Measurements from ENCODE around the gene VWA3A.
"Not testable (repeated sequence)": the region's sequence is repeated elsewhere in the genome, so short reads cannot be mapped to it uniquely, and the experiment has no call there.

VWA3A gene

GRCh38 chr16:22195695-22196558 lies 103.6 kb downstream of the VWA3A start:
- DNase-seq (ENCODE audit: low read depth in 2 of 2, low spot score in 1 of 2) = peak; percentile 79 to 87

- DNase-seq (ENCODE audit: low read depth in 2 of 2, low spot score in 1 of 2) = not testable (repeated sequence)
Measured at GRCh38 chr16:22196559-22197168, 104.3 kb downstream of the VWA3A start.

- DNase-seq (ENCODE audit: low read depth in 2 of 2, low spot score in 1 of 2) = no peak
Measured at GRCh38 chr16:22198547-22199293, 106.4 kb downstream of the VWA3A start.

DNA sequence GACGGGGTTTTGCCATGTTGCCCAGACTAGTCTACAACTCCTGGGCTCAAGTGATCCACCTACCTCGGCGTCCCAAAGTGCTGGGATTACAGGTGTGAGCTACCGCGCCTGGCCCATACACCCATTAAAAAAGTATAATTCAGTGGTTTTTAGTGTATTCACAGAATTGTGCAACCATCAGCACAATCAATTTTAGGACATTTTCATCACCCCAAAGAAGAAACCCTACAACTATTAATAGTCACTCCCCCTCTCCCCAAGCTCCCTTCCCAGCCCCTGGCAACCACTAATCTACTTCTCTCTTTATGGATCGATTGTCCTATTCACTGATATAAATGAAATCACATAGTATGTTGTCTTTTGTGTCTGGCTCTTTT lies 109.9 kb downstream of the VWA3A start:
- DNase-seq (ENCODE audit: low read depth in 2 of 2, low spot score in 1 of 2) = no peak

DNA sequence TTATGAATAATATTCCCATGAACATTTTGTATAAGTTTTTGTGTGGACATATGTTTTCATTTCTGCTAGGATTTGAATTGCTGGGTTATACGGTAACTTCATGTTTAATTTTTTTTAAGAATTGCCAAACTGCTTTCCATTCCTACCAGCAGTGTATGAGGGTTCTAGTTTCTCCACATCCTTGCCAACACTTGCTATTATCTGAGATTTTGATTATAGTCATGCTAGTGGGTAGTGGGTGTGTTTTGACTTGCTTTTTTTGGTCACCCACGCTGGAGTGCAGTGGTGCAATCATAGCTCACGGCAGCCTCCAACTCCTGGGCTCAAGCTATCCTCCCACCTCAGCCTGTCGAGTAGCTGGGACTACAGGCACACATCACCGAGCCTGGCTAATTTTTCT lies 110.8 kb downstream of the VWA3A start:
- no peak for DNase-seq (ENCODE audit: low read depth in 2 of 2, low spot score in 1 of 2)

DNA sequence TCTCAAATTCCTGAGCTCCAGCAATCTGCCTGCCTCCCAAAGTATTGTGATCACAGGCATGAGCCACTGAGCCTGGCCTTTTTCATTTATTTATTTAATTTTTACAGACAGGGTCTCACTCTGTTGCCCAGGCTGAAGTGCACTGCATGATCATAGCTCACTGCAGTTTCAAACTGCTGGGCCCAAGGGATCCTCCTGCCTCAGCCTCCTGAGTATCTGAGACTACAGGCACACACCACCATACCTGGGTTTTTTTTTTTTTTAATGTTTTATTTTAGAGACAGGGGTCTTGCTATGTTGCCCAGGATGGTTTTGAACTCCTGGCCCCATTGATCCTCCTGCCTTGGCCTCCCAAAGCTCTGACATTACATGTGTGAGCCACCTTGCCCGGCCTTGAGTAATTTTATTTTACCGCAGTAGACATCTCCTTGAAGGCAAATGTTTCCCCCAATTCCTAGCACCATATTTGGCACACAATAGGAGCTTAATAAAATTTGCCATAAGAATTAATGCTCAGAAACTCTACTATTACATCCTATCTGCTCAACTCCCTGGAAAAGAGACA lies 111.8 kb downstream of the VWA3A start:
- DNase-seq (ENCODE audit: low read depth in 2 of 2, low spot score in 1 of 2) = no peak

DNA sequence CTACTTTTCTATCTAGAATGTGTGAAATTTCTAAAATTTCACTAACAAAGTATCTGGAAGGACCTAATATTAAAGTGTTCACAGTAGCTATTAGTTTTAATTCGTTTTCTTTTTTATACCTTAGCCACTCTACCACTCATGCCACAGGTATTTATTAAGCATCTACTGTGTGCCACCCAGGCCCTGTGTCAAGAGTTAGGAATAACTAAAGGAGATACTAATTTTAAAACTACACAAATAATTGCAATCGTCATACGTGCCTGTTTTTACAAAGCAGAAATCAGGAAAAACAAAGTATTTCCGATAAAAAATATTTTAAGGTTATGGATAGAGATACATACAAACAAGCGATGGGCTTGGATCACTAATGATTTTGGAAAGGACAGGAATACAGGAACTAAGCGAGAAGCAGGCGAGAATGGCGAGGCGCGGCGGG lies 113.3 kb downstream of the VWA3A start:
- DNase-seq (ENCODE audit: low read depth in 2 of 2, low spot score in 1 of 2) = no peak

DNA sequence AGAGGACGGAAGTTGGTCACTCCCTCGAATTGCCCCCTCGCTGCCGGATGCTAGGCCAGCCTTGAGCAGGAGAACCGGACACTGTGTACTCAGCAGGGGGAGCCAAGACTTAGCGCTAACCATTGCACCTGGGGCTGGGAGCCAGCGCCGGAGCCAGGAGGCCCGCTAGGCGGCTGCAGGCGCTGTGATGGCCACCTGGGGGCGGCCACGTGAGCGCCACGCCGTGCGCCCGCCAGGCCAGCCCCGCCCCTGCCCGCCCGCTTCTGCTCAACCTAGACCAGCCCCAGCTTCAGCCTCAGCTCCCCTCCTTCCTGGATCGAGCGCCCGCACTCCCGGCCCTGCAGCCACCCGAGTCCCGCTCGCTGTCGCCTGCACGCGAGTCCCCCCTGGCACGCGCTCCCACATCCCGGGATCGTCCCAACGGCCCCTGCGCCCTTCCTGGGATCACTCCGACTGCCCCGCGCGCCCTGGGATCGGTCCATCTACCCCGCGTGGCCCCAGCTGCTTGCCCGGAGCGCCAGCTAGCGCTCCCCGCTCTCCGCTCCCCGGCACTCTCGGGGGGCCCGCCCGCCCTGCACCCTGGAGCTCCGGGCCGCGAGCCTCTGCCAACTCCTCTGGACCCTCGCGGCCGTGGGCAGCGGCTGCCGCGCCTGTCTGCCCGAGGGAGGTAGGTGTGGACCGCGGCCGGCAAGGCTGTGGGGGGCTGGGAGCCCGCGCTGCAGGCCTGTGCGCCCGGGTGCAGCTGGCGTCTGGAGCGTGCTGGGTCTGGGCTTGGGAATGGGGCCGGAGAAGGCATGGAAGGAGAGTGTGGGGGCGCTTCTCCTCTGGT lies 113.9 kb downstream of the VWA3A start, which contains the start of gene EEF2K:
Gene EEF2K, plus strand, starts transcription at position 266 of the 829 bp plus-strand sequence. CDS start 19,452 bp downstream, outside the sequence.
- peak in 1 of 2 donors; percentile 63 for DNase-seq (ENCODE audit: low read depth in 2 of 2, low spot score in 1 of 2)
